Activated T-cell treated with anti-CD3 and anti-CD28 coated beads, Interleukin-2, amount 50 U/mL, for 48 hours (primary cell): ENCODE results near the gene INKA2.

ENCODE experiments used
- DNase-seq, 2 experiments: peaks; one replicate each; pipeline ENCODE4 v3.0.0-alpha.2; 2020

The INKA2 gene

GRCh38 chr1:111739194-111739924 lies at the start of gene INKA2:
Gene INKA2 (minus strand): TSS chr1:111739395. CDS start chr1:111739242, 153 bp downstream.
- peak; percentile 91 to 92 for DNase-seq

- DNase-seq: no peak
Measured at GRCh38 chr1:111786669-111787207, 47.5 kb upstream of the INKA2 start.

- DNase-seq: no peak
Measured at GRCh38 chr1:111784273-111784901, 45.2 kb upstream of the INKA2 start.

GRCh38 chr1:111779546-111779945 lies 40.4 kb upstream of the INKA2 start:
- DNase-seq: no peak

GRCh38 chr1:111778541-111779051 lies 39.4 kb upstream of the INKA2 start:
- DNase-seq: no peak

- no peak for DNase-seq
Measured at GRCh38 chr1:111778066-111778465, 38.9 kb upstream of the INKA2 start.

- no peak for DNase-seq
Measured at GRCh38 chr1:111777301-111777700, 38.1 kb upstream of the INKA2 start.

GRCh38 chr1:111776861-111777260 lies 37.7 kb upstream of the INKA2 start:
- no peak for DNase-seq

- no peak for DNase-seq
Measured at GRCh38 chr1:111776391-111776790, 37.2 kb upstream of the INKA2 start.

- no peak for DNase-seq
Measured at GRCh38 chr1:111775966-111776365, 36.8 kb upstream of the INKA2 start.

GRCh38 chr1:111770916-111771315 lies 31.7 kb upstream of the INKA2 start:
- DNase-seq: no peak

GRCh38 chr1:111769517-111770146 lies 30.4 kb upstream of the INKA2 start:
- no peak for DNase-seq

GRCh38 chr1:111768625-111769024 lies 29.4 kb upstream of the INKA2 start:
- no peak for DNase-seq

GRCh38 chr1:111768023-111768422 lies 28.8 kb upstream of the INKA2 start:
- no peak for DNase-seq

- DNase-seq: no peak
Measured at GRCh38 chr1:111762332-111762731, 23.1 kb upstream of the INKA2 start.

- no peak for DNase-seq
Measured at GRCh38 chr1:111761717-111762116, 22.5 kb upstream of the INKA2 start.

- no peak for DNase-seq
Measured at GRCh38 chr1:111758373-111758772, 19.2 kb upstream of the INKA2 start.

GRCh38 chr1:111756124-111756513 lies 16.9 kb upstream of the INKA2 start:
- DNase-seq: no peak

- peak; percentile 93 to 96 for DNase-seq
Measured at GRCh38 chr1:111755331-111756123, 16.3 kb upstream of the INKA2 start, which contains the start of gene DDX20. Gene DDX20 (plus strand): TSS chr1:111755901. CDS start chr1:111755925, 24 bp downstream.

GRCh38 chr1:111754984-111755330 lies 15.8 kb upstream of the INKA2 start:
- no peak for DNase-seq

GRCh38 chr1:111751906-111752575 lies 12.8 kb upstream of the INKA2 start:
- DNase-seq: no peak

GRCh38 chr1:111750856-111751255 lies 11.7 kb upstream of the INKA2 start:
- peak in 1 of 2 experiments; percentile 4 for DNase-seq
